H1 (cell line): Measurements from ENCODE around the gene CDR2L.

Source experiments
- ATF3 ChIP-seq: IDR thresholded peaks from 2 replicates; pipeline ENCODE4 v1.6.1; 2011; ENCODE audit warnings: low read depth, mild to moderate bottlenecking, low read length; ENCODE audit not compliant: insufficient read depth
- EZH2 ChIP-seq: fragments of 200-600 bp; sonication (generic); IDR thresholded peaks from 2 replicates; pipeline ENCODE4 v1.7.1; 2012; ENCODE audit warnings: low read depth, mild to moderate bottlenecking, moderate library complexity, low read length, inconsistent platforms; ENCODE audit not compliant: severe bottlenecking
- JUND ChIP-seq: IDR thresholded peaks from 2 replicates; pipeline ENCODE4 v1.6.1; 2011; ENCODE audit warnings: mild to moderate bottlenecking, improper control_type of control experiment, low read length
- KDM1A ChIP-seq: fragments of 200-600, 300-600 bp; sonication (generic); IDR thresholded peaks from 2 replicates; pipeline ENCODE4 v1.7.1; 2016; ENCODE audit warnings: mild to moderate bottlenecking, low read length, borderline replicate concordance
- NRF1 ChIP-seq: IDR thresholded peaks from 2 replicates; pipeline ENCODE4 v1.6.1; 2011; ENCODE audit warnings: mild to moderate bottlenecking, low read depth, low read length, improper control_type of control experiment
- POLR2A ChIP-seq, 2 experiments: IDR thresholded peaks; 1 replicate in 1 of 2; 2 replicates in 1 of 2; pipeline ENCODE4 v1.6.1; 2011; ENCODE audit warnings: low read depth in 2 of 2, low read length in 2 of 2, mild to moderate bottlenecking in 2 of 2; ENCODE audit errors: control extremely low read depth in 1 of 2
- POLR2AphosphoS5 ChIP-seq: IDR thresholded peaks from 2 replicates; pipeline ENCODE4 v1.6.1; 2011; ENCODE audit warnings: low read depth, low read length
- RNF2 ChIP-seq: fragments of 200-900, 300-1000 bp; sonication (generic); IDR thresholded peaks from 2 replicates; pipeline ENCODE4 v1.7.1; 2016; ENCODE audit warnings: borderline replicate concordance, low read depth, mild to moderate bottlenecking, antibody characterized with exemption, low read length; ENCODE audit not compliant: poor library complexity, severe bottlenecking; ENCODE audit errors: missing control alignments
- SRF ChIP-seq: IDR thresholded peaks from 2 replicates; pipeline ENCODE4 v1.6.1; 2011; ENCODE audit warnings: mild to moderate bottlenecking, low read depth, low read length, moderate library complexity

- TF ChIP-seq KDM1A, result no peak
- no peak for TF ChIP-seq RNF2
- TF ChIP-seq EZH2, result no peak
- TF ChIP-seq ATF3, result no peak
- no peak for TF ChIP-seq POLR2AphosphoS5
- TF ChIP-seq NRF1, result no peak
- no peak for TF ChIP-seq POLR2A (IDR thresholded peaks at IDR 0.05; ENCODE audit: control extremely low read depth in 1 of 2, low read depth in 2 of 2, low read length in 2 of 2)
- no peak for TF ChIP-seq SRF
- TF ChIP-seq JUND, result no peak
Observed at GRCh38 chr17:75036643-75037268, 49.3 kb downstream of the CDR2L start.
